Keratinocyte (primary cell): ENCODE results near the gene CORO1C. TPM values are rescaled to one million over a fixed set of nuclear protein-coding genes. Genes with fewer than 3 reads are reported as not detected.

Experiments used
- DNase-seq: peaks from one replicate; pipeline ENCODE4 v3.0.0-alpha.2; 2011; ENCODE audit warnings: low read depth, missing footprints, low spot score
- FAIRE-seq: peaks from 2 replicates; lab custom pipeline; 2011; peaks lifted over from hg19 to GRCh38; lab: Jason Lieb, UNC
- H2AFZ ChIP-seq: 2 replicates; pipeline ENCODE4 v1.6.0; 2012; ENCODE audit warnings: low read length, control low read depth, inconsistent platforms; ENCODE audit not compliant: control insufficient read depth
- H3K27ac ChIP-seq: 2 replicates; pipeline ENCODE4 v1.5.1; 2011; ENCODE audit warnings: low read length; ENCODE audit not compliant: control insufficient read depth, insufficient read depth
- H3K27me3 ChIP-seq: 3 replicates; pipeline ENCODE4 v1.6.0; 2011; ENCODE audit warnings: low read length; ENCODE audit not compliant: control insufficient read depth, insufficient read depth; ENCODE audit errors: extremely low read depth
- H3K36me3 ChIP-seq, 2 experiments: 2 replicates in 1 of 2; 3 replicates in 1 of 2; pipeline ENCODE4 v1.5.1; 2011; ENCODE audit warnings: low read length in 2 of 2, mild to moderate bottlenecking in 1 of 2; ENCODE audit not compliant: control insufficient read depth in 2 of 2, insufficient read depth in 2 of 2; ENCODE audit errors: extremely low read depth in 1 of 2
- H3K4me1 ChIP-seq: 3 replicates; pipeline ENCODE4 v1.5.1; 2011; ENCODE audit warnings: low read length; ENCODE audit not compliant: control insufficient read depth, insufficient read depth; ENCODE audit errors: extremely low read depth
- H3K4me2 ChIP-seq: 3 replicates; pipeline ENCODE4 v1.6.0; 2011; ENCODE audit warnings: low read depth, low read length; ENCODE audit not compliant: control insufficient read depth, insufficient read depth; ENCODE audit errors: extremely low read depth
- H3K4me3 ChIP-seq, 3 experiments: fragments of 200-600 bp in 1 of 3; sonication (generic) in 1 of 3; 2 replicates in 2 of 3; 3 replicates in 1 of 3; pipeline ENCODE4 v1.5.1; 2011 to 2016; ENCODE audit warnings: low read length in 3 of 3, mild to moderate bottlenecking in 3 of 3, control low read depth in 2 of 3, inconsistent platforms in 1 of 3, low read depth in 1 of 3, mixed read lengths in 1 of 3, mixed run types in 1 of 3, moderate library complexity in 1 of 3; ENCODE audit not compliant: control insufficient read depth in 2 of 3, insufficient read depth in 2 of 3; ENCODE audit errors: extremely low read depth in 1 of 3
- H3K79me2 ChIP-seq: 2 replicates; pipeline ENCODE4 v1.6.0; 2012; ENCODE audit warnings: low read length; ENCODE audit not compliant: control insufficient read depth, insufficient read depth
- H3K9ac ChIP-seq: 3 replicates; pipeline ENCODE4 v1.6.0; 2011; ENCODE audit warnings: low read length; ENCODE audit not compliant: control insufficient read depth, insufficient read depth; ENCODE audit errors: extremely low read depth
- H3K9me1 ChIP-seq: 3 replicates; pipeline ENCODE4 v1.6.0; 2011; ENCODE audit warnings: low read length; ENCODE audit not compliant: control insufficient read depth, insufficient read depth; ENCODE audit errors: extremely low read depth
- H3K9me3 ChIP-seq: 2 replicates; pipeline ENCODE4 v1.5.1; 2012; ENCODE audit warnings: low read depth, low read length; ENCODE audit not compliant: control insufficient read depth
- H4K20me1 ChIP-seq: 3 replicates; pipeline ENCODE4 v1.6.0; 2011; ENCODE audit warnings: low read length; ENCODE audit not compliant: control insufficient read depth, insufficient read depth; ENCODE audit errors: extremely low read depth
- CTCF ChIP-seq, 3 experiments: IDR thresholded peaks in 1 of 3; conservative IDR thresholded peaks in 1 of 3; optimal IDR thresholded peaks in 1 of 3; 2 replicates in 2 of 3; 3 replicates in 1 of 3; pipeline versions ENCODE3 to v1.5.1; 2011; ENCODE audit warnings: low read length in 3 of 3, mild to moderate bottlenecking in 3 of 3, moderate library complexity in 2 of 3, control low read depth in 1 of 3, inconsistent platforms in 1 of 3; ENCODE audit not compliant: insufficient read depth in 2 of 3; ENCODE audit errors: extremely low read depth in 1 of 3
- EZH2 ChIP-seq: IDR thresholded peaks from one replicate; pipeline ENCODE4 v1.6.1; 2012; ENCODE audit warnings: inconsistent platforms, mild to moderate bottlenecking, low read length, moderate library complexity
- dilution Hi-C: fragments of 300-500 bp; cut with MboI; formaldehyde crosslinking; loops from one replicate; pipeline ENCODE4 v1.7.0; 2020; ENCODE audit warnings: low sequenced_read_pairs; ENCODE audit not compliant: extremely low pct_ligation_motif_present
- polyA plus RNA-seq, 5 experiments: library from polyadenylated mRNA; depleted of rRNA in 3 of 5; stranded (reverse) in 3 of 5; stranded (forward) in 1 of 5; unstranded in 1 of 5; fragments of >200 nt; gene quantifications; 1 replicate in 1 of 5; 2 replicates in 3 of 5; 3 replicates in 1 of 5; pipeline versions ENCODE4 v1.2.1 to v1.2.3, GENCODE V29; 2011 to 2012; ENCODE audit warnings: missing spikeins in 2 of 5, low read depth in 1 of 5, low replicate concordance in 1 of 5

The CORO1C gene
- polyA plus RNA-seq, 1 donor (not counting 4 experiments of a cell fraction or from before 2014, with no cell fraction given): 283 TPM

DNA sequence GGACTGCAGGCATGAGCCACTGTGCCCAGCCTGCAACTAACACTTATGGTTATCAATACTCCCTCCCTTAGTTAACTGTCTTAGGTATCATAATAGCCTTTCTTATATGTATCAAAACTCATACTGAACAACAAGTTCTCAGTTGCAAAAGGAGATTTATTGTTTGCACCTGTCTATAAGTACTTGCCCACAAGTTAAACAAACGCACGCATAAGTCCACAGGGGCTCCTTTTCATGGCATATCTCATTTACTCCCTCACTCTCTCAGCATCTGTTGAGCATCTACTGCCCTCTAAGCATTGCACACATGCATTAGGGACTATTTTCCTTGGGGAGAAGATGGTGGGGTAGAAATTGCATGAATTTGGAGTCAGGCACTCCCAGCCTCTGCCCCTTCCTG is 46.7 kb upstream of the CORO1C start:
- Histone ChIP-seq H3K9me1 (no peaks in the 10 kb centered on the region), H3K36me3 (peaks cover 0 to 2% of the 10 kb centered on the region in 2 experiments), H3K27me3 (no peaks in the 10 kb centered on the region), H2AFZ (no peak overlapping the region), H3K27ac (no peak overlapping the region), H4K20me1 (peaks cover 2% of the 10 kb centered on the region), H3K4me1 (peaks cover 24% of the 10 kb centered on the region), H3K9ac (no peak overlapping the region), H3K4me3 (no peak overlapping the region), H3K9me3 (no peaks in the 10 kb centered on the region), H3K4me2 (no peak overlapping the region), H3K79me2 (no peaks in the 10 kb centered on the region)
- FAIRE-seq (no peak), DNase-seq (no peak)
- dilution Hi-C loops: no loop called here
- TF ChIP-seq EZH2: no peak
- no peak for TF ChIP-seq CTCF (optimal IDR thresholded peaks at IDR 0.05 in 1 of 3, IDR thresholded peaks at IDR 0.05 in 1 of 3, conservative IDR thresholded peaks at IDR 0.05 in 1 of 3; ENCODE audit: extremely low read depth in 1 of 3, insufficient read depth in 2 of 3, low read length in 3 of 3)

GRCh38 chr12:108777156-108777555 is 45.8 kb upstream of the CORO1C start:
- Histone ChIP-seq H3K79me2 (no peaks in the 10 kb centered on the region), H3K9me3 (no peaks in the 10 kb centered on the region), H3K4me3 (no peak overlapping the region), H3K27ac (no peak overlapping the region), H4K20me1 (peaks cover 2% of the 10 kb centered on the region), H3K36me3 (no peaks in the 10 kb centered on the region), H2AFZ (no peak overlapping the region), H3K27me3 (no peaks in the 10 kb centered on the region), H3K9ac (no peak overlapping the region), H3K9me1 (no peaks in the 10 kb centered on the region), H3K4me2 (no peak overlapping the region), H3K4me1 (peaks cover 24% of the 10 kb centered on the region)
- FAIRE-seq (no peak), DNase-seq (no peak)
- dilution Hi-C loops: no loop called here
- TF ChIP-seq EZH2 (no peak), CTCF (optimal IDR thresholded peaks at IDR 0.05 in 1 of 3, IDR thresholded peaks at IDR 0.05 in 1 of 3, conservative IDR thresholded peaks at IDR 0.05 in 1 of 3; ENCODE audit: extremely low read depth in 1 of 3, insufficient read depth in 2 of 3, low read length in 3 of 3) (no peak)
